Lower leg skin (tissue), 4 donors: Measurements from ENCODE around the gene PARK7. TPM values are rescaled to one million over a fixed set of nuclear protein-coding genes. Genes with fewer than 3 reads are reported as not detected.
"Not testable (repeated sequence)": the region's sequence is repeated elsewhere in the genome, so short reads cannot be mapped to it uniquely, and the experiment has no call there.

Experiments
- DNase-seq, 2 donors: peaks; one replicate each; pipeline ENCODE4 v3.0.0-alpha.2; 2019; ENCODE audit warnings: low spot score in 2 of 2
- H3K4me3 ChIP-seq: fragments of 200-600 bp; sonication (generic); 2 replicates; pipeline ENCODE4 v1.5.1; 2017; ENCODE audit warnings: mild to moderate bottlenecking, low read depth; ENCODE audit not compliant: poor library complexity, severe bottlenecking
- CTCF ChIP-seq, 3 donors: fragments of 450-650 bp; IDR thresholded peaks; one replicate each; pipeline ENCODE4 v1.5.1; 2016; ENCODE audit warnings: antibody characterized with exemption in 3 of 3, mild to moderate bottlenecking in 3 of 3, moderate library complexity in 2 of 3
- POLR2A ChIP-seq, 2 donors: fragments of 450-650 bp; IDR thresholded peaks; one replicate each; pipeline ENCODE4 v1.6.1; 2016 to 2017; ENCODE audit warnings: antibody characterized with exemption in 2 of 2, mild to moderate bottlenecking in 1 of 2, moderate library complexity in 1 of 2
- WGBS, 2 donors: methylation state at CpG; one replicate each; pipeline ENCODE4 v1.1.5; 2018; 5-methylcytosine and 5-hydroxymethylcytosine counted together
- intact Hi-C: fragments of 100-400 bp; cut with DNase I; formaldehyde crosslinking; loops from one replicate; pipeline ENCODE4 v1.15.0; 2023; ENCODE audit warnings: low total_unique reads
- total RNA-seq, 4 donors: library from RNA; depleted of rRNA; stranded (reverse); fragments of >200 nt; gene quantifications; one replicate each; pipeline ENCODE4 v1.1.0, GENCODE V29; 2016

The PARK7 gene
- total RNA-seq, 4 donors from 2014 or later, result 74.8 to 94.0 (median 87.8) TPM

GRCh38 chr1:7940745-7941436 lies 20.6 kb upstream of the PARK7 start, which contains the start of gene TNFRSF9:
TNFRSF9 (minus strand) TSS chr1:7940839; CDS start chr1:7939994, 845 bp downstream.
- TF ChIP-seq POLR2A (IDR thresholded peaks at IDR 0.05) (no peak), CTCF (IDR thresholded peaks at IDR 0.05) (no peak)
- intact Hi-C loops, result no loop called here
- no peak within 1 kb of the TSS for H3K4me3 ChIP-seq
- DNase-seq, result no peak
- 63 to 66% methylated on average over 14 of the region's 14 CpGs for WGBS, 2 donors

- 73 to 79% methylated on average over 9 of the region's 9 CpGs for WGBS, 2 donors
- no peak overlapping the region for H3K4me3 ChIP-seq
- no peak for TF ChIP-seq CTCF (IDR thresholded peaks at IDR 0.05)
- TF ChIP-seq POLR2A (IDR thresholded peaks at IDR 0.05), result no peak
- DNase-seq, result no peak
- intact Hi-C loops, result no loop called here
Measured at GRCh38 chr1:7941437-7941793, 20.1 kb upstream of the PARK7 start.

- 6 to 7% methylated on average over 40 of the region's 40 CpGs for WGBS, 2 donors
- intact Hi-C loops, result no loop called here
- H3K4me3 ChIP-seq, result no peak overlapping the region
- peak; percentile 37 to 91 for DNase-seq
- no peak for TF ChIP-seq POLR2A (IDR thresholded peaks at IDR 0.05)
Measured at GRCh38 chr1:7942214-7942921, 19.1 kb upstream of the PARK7 start.

- DNase-seq, result no peak
- no peak overlapping the region for H3K4me3 ChIP-seq
- TF ChIP-seq CTCF (IDR thresholded peaks at IDR 0.05) (no peak), POLR2A (IDR thresholded peaks at IDR 0.05) (no peak)
- 72 to 78% methylated on average over 2 of the region's 2 CpGs for whole genome bisulfite sequencing, 2 donors
- intact Hi-C loops, result no loop called here
Measured at GRCh38 chr1:7943251-7943650, 18.3 kb upstream of the PARK7 start.

- peak in 1 of 2 donors; percentile 45 for DNase-seq
- intact Hi-C loops, result no loop called here
- 69 to 74% methylated on average over 5 of the region's 5 CpGs for WGBS, 2 donors
- TF ChIP-seq POLR2A (IDR thresholded peaks at IDR 0.05), result no peak
- no peak for TF ChIP-seq CTCF (IDR thresholded peaks at IDR 0.05)
- no peak overlapping the region for H3K4me3 ChIP-seq
Measured at GRCh38 chr1:7948960-7949359, 12.6 kb upstream of the PARK7 start.

GRCh38 chr1:7952791-7953190 lies 8.7 kb upstream of the PARK7 start:
- intact Hi-C loops, H3K4me3 ChIP-seq: not testable (repeated sequence)
- 80% methylated on average over 4 of the region's 30 CpGs; no CpG with 5 or more reads in 1 of the 2 donors for WGBS, 2 donors
- DNase-seq, result peak in 1 of 2 donors; percentile 39
